HUES64 (cell line): ENCODE results near the gene DENND2A. TPM values are rescaled to one million over a fixed set of nuclear protein-coding genes. Genes with fewer than 3 reads are reported as not detected.

Experiments
- H3K27ac ChIP-seq: 2 replicates; pipeline ENCODE4 v1.7.0; 2013; ENCODE audit warnings: low read depth, low read length, inconsistent platforms
- H3K27me3 ChIP-seq: 2 replicates; pipeline ENCODE4 v1.6.1; 2013; ENCODE audit warnings: mild to moderate bottlenecking, low read length; ENCODE audit not compliant: insufficient read depth
- H3K36me3 ChIP-seq: 2 replicates; pipeline ENCODE4 v1.6.1; 2013; ENCODE audit warnings: mild to moderate bottlenecking, low read length; ENCODE audit not compliant: insufficient read depth
- H3K4me1 ChIP-seq: 2 replicates; pipeline ENCODE4 v1.6.1; 2013; ENCODE audit warnings: mild to moderate bottlenecking, low read length, moderate library complexity; ENCODE audit not compliant: insufficient read depth
- H3K4me3 ChIP-seq: 2 replicates; pipeline ENCODE4 v1.5.1; 2013; ENCODE audit warnings: mild to moderate bottlenecking, low read length, moderate library complexity
- H3K9ac ChIP-seq: 2 replicates; pipeline ENCODE4 v1.6.1; 2013; ENCODE audit warnings: mild to moderate bottlenecking, low read depth, low read length
- H3K9me3 ChIP-seq: 2 replicates; pipeline ENCODE4 v1.6.1; 2013; ENCODE audit warnings: low read depth, low read length; ENCODE audit not compliant: insufficient read depth
- WGBS: fragments of 150-250, 120-280 bp; methylation state at CpG from one replicate; pipeline ENCODE4 v1.1.7; 2013; ENCODE audit warnings: missing lambda C conversion rate; 5-methylcytosine and 5-hydroxymethylcytosine counted together
- polyA plus RNA-seq, 2 experiments: library from polyadenylated mRNA; stranded (reverse); fragments of 50-300 nt; gene quantifications; one replicate each; pipeline ENCODE4 v1.2.3, GENCODE V29; 2013

Gene DENND2A
- 9.5 TPM for polyA plus RNA-seq (2013, experiment 1 of 2)
- 12.8 TPM for polyA plus RNA-seq (2013, experiment 2 of 2)

- 2% methylated on average over 78 of the region's 78 CpGs for WGBS
- H3K9ac ChIP-seq = peak within 1 kb of the TSS; percentile 73
Observed at GRCh38 chr7:140640727-140641523, at the start of gene DENND2A. DENND2A (minus strand) TSS chr7:140640813; CDS start chr7:140602397, 38,416 bp downstream.

GRCh38 chr7:140689199-140690152 lies 48.9 kb upstream of the DENND2A start:
- no peak overlapping the region for H3K27ac ChIP-seq
- H3K4me3 ChIP-seq = no peak overlapping the region
- no peaks in the 10 kb centered on the region for H3K36me3 ChIP-seq
- H3K9me3 ChIP-seq = no peaks in the 10 kb centered on the region
- no peak overlapping the region for H3K9ac ChIP-seq
- no peaks in the 10 kb centered on the region for H3K4me1 ChIP-seq
- 94% methylated on average over 16 of the region's 16 CpGs for WGBS
- no peaks in the 10 kb centered on the region for H3K27me3 ChIP-seq

More at GRCh38 chr7:140640727-140641523, at the start of gene DENND2A:
- H3K4me1 ChIP-seq = peaks cover 25% of the 10 kb centered on the region
- H3K9me3 ChIP-seq = no peaks in the 10 kb centered on the region
- H3K4me3 ChIP-seq = peak within 1 kb of the TSS; percentile 79
- no peaks in the 10 kb centered on the region for H3K36me3 ChIP-seq
- H3K27me3 ChIP-seq = peaks cover 31% of the 10 kb centered on the region
- H3K27ac ChIP-seq = no peak within 1 kb of the TSS

GRCh38 chr7:140688341-140688740 lies 47.7 kb upstream of the DENND2A start:
- no peak overlapping the region for H3K4me3 ChIP-seq
- no peak overlapping the region for H3K27ac ChIP-seq
- H3K36me3 ChIP-seq = no peaks in the 10 kb centered on the region
- H3K9me3 ChIP-seq = no peaks in the 10 kb centered on the region
- H3K27me3 ChIP-seq = no peaks in the 10 kb centered on the region
- no peaks in the 10 kb centered on the region for H3K4me1 ChIP-seq
- no peak overlapping the region for H3K9ac ChIP-seq
- 90% methylated on average over 6 of the region's 6 CpGs for WGBS

- Histone ChIP-seq H3K36me3 (no peaks in the 10 kb centered on the region), H3K9ac (no peak overlapping the region)
- WGBS = 94% methylated on average over 11 of the region's 11 CpGs
Observed at GRCh38 chr7:140686921-140687320, 46.3 kb upstream of the DENND2A start.

GRCh38 chr7:140685407-140686087 lies 44.9 kb upstream of the DENND2A start:
- Histone ChIP-seq H3K4me1 (no peaks in the 10 kb centered on the region), H3K9ac (no peak overlapping the region), H3K4me3 (no peak overlapping the region), H3K27ac (no peak overlapping the region), H3K9me3 (no peaks in the 10 kb centered on the region), H3K36me3 (no peaks in the 10 kb centered on the region; the same call in 1 of the 2 replicates), H3K27me3 (no peaks in the 10 kb centered on the region)
- WGBS = 93% methylated on average over 10 of the region's 10 CpGs

More at GRCh38 chr7:140686921-140687320, 46.3 kb upstream of the DENND2A start:
- Histone ChIP-seq H3K4me3 (no peak overlapping the region), H3K9me3 (no peaks in the 10 kb centered on the region), H3K27me3 (no peaks in the 10 kb centered on the region), H3K4me1 (no peaks in the 10 kb centered on the region), H3K27ac (no peak overlapping the region)

- no peak overlapping the region for H3K4me3 ChIP-seq
- no peaks in the 10 kb centered on the region for H3K4me1 ChIP-seq
- no peak overlapping the region for H3K9ac ChIP-seq
- no peaks in the 10 kb centered on the region for H3K27me3 ChIP-seq
- no peaks in the 10 kb centered on the region for H3K9me3 ChIP-seq
- H3K36me3 ChIP-seq = no peaks in the 10 kb centered on the region; the same call in 1 of the 2 replicates
- H3K27ac ChIP-seq = no peak overlapping the region
- 95% methylated on average over 20 of the region's 20 CpGs for WGBS
Observed at GRCh38 chr7:140684066-140684950, 43.7 kb upstream of the DENND2A start.

GRCh38 chr7:140683657-140684056 lies 43.0 kb upstream of the DENND2A start:
- H3K4me1 ChIP-seq = no peaks in the 10 kb centered on the region
- no peaks in the 10 kb centered on the region for H3K9me3 ChIP-seq
- H3K27me3 ChIP-seq = no peaks in the 10 kb centered on the region
- H3K9ac ChIP-seq = no peak overlapping the region
- H3K36me3 ChIP-seq = no peaks in the 10 kb centered on the region; the same call in 1 of the 2 replicates
- H3K4me3 ChIP-seq = no peak overlapping the region
- 93% methylated on average over 3 of the region's 3 CpGs for WGBS
- H3K27ac ChIP-seq = no peak overlapping the region

- Histone ChIP-seq H3K27me3 (no peaks in the 10 kb centered on the region), H3K4me3 (no peak overlapping the region), H3K36me3 (no peaks in the 10 kb centered on the region; the same call in 1 of the 2 replicates), H3K9me3 (no peaks in the 10 kb centered on the region), H3K27ac (no peak overlapping the region), H3K9ac (no peak overlapping the region), H3K4me1 (no peaks in the 10 kb centered on the region)
- 94% methylated on average over 3 of the region's 3 CpGs for WGBS
Observed at GRCh38 chr7:140681766-140682165, 41.2 kb upstream of the DENND2A start.

GRCh38 chr7:140680886-140681285 lies 40.3 kb upstream of the DENND2A start:
- Histone ChIP-seq H3K27ac (no peak overlapping the region), H3K9me3 (no peaks in the 10 kb centered on the region), H3K27me3 (no peaks in the 10 kb centered on the region), H3K36me3 (no peaks in the 10 kb centered on the region; the same call in 1 of the 2 replicates), H3K4me1 (no peaks in the 10 kb centered on the region), H3K9ac (no peak overlapping the region), H3K4me3 (no peak overlapping the region)
- 91% methylated on average over 7 of the region's 7 CpGs for WGBS

GRCh38 chr7:140679186-140679585 lies 38.6 kb upstream of the DENND2A start:
- Histone ChIP-seq H3K4me1 (no peaks in the 10 kb centered on the region), H3K9ac (no peak overlapping the region)
- WGBS = 96% methylated on average over 9 of the region's 9 CpGs

More at GRCh38 chr7:140679186-140679585, 38.6 kb upstream of the DENND2A start:
- no peak overlapping the region for H3K27ac ChIP-seq
- peaks cover 5% of the 10 kb centered on the region for H3K27me3 ChIP-seq
- H3K4me3 ChIP-seq = no peak overlapping the region
- no peaks in the 10 kb centered on the region; the same call in 1 of the 2 replicates for H3K36me3 ChIP-seq
- no peaks in the 10 kb centered on the region for H3K9me3 ChIP-seq
